B cell (primary cell): ENCODE data around the gene DENND1A. TPM values are rescaled to one million over a fixed set of nuclear protein-coding genes. Genes with fewer than 3 reads are reported as not detected.

Source experiments
- ATAC-seq: fragments of 200-7000 bp; cut with Tn5 transposase; one replicate; pipeline ENCODE4 v1.10.0; 2021; ENCODE audit warnings: low read depth, mild to moderate bottlenecking, moderate number of reproducible peaks, moderate library complexity
- CTCF ChIA-PET: fragments of 350-600 bp; sonication (Branson Sonifier 250); formaldehyde crosslinking; loops from one replicate; lab custom pipeline; 2021; ENCODE audit warnings: antibody characterized with exemption, inconsistent platforms; lab: Charles Lee
- POLR2A ChIA-PET: fragments of 350-600 bp; sonication (Branson Sonifier 250); formaldehyde crosslinking; loops from one replicate; lab custom pipeline; 2021; ENCODE audit warnings: antibody characterized with exemption; lab: Charles Lee
- DNase-seq: peaks from one replicate; pipeline ENCODE4 v3.0.0; 2013
- H2AFZ ChIP-seq: 2 replicates; pipeline ENCODE4 v1.6.1; 2012; ENCODE audit warnings: mild to moderate bottlenecking, low read depth, low read length; ENCODE audit not compliant: insufficient read depth, poor library complexity, severe bottlenecking
- H3K27ac ChIP-seq, 2 donors: 1 replicate in 1 of 2; 2 replicates in 1 of 2; pipeline ENCODE4 v1.5.1; 2012 to 2013; ENCODE audit warnings: low read length in 2 of 2, mild to moderate bottlenecking in 2 of 2, moderate library complexity in 1 of 2
- H3K27me3 ChIP-seq, 4 experiments: fragments of 200-600 bp in 1 of 4; sonication (generic) in 1 of 4; replicated peaks in 1 of 4; 1 replicate in 2 of 4; 2 replicates in 2 of 4; pipeline versions ENCODE4 v1.6.1 to v1.7.0; 2013 to 2016; ENCODE audit warnings: low read length in 3 of 4, mild to moderate bottlenecking in 2 of 4, mixed read lengths in 1 of 4, moderate library complexity in 1 of 4; ENCODE audit not compliant: insufficient read depth in 4 of 4, control insufficient read depth in 3 of 4; ENCODE audit errors: control extremely low read depth in 1 of 4
- H3K36me3 ChIP-seq, 2 experiments: replicated peaks in 1 of 2; 1 replicate in 1 of 2; 2 replicates in 1 of 2; pipeline versions ENCODE4 v1.6.1 to v1.7.1; 2013; ENCODE audit warnings: low read length in 1 of 2; ENCODE audit not compliant: insufficient read depth in 2 of 2, control insufficient read depth in 1 of 2; ENCODE audit errors: control extremely low read depth in 1 of 2, extremely low read depth in 1 of 2
- H3K4me1 ChIP-seq, 2 donors: fragments of 200-600 bp in 1 of 2; sonication (generic) in 1 of 2; 1 replicate in 1 of 2; 2 replicates in 1 of 2; pipeline versions ENCODE4 v1.5.1 to v1.6.1; 2013 to 2017; ENCODE audit warnings: low read length in 2 of 2; ENCODE audit not compliant: control insufficient read depth in 2 of 2, insufficient read depth in 2 of 2
- H3K4me2 ChIP-seq: replicated peaks from 2 replicates; pipeline ENCODE3; 2012; ENCODE audit warnings: mild to moderate bottlenecking, low read depth, low read length; ENCODE audit not compliant: poor library complexity, severe bottlenecking
- H3K4me3 ChIP-seq, 5 experiments: fragments of 200-600 bp in 1 of 5; sonication (generic) in 1 of 5; 1 replicate in 3 of 5; 2 replicates in 2 of 5; pipeline versions ENCODE4 v1.5.1 to v1.7.0; 2011 to 2016; ENCODE audit warnings: low read length in 4 of 5, mild to moderate bottlenecking in 4 of 5, low read depth in 2 of 5, control low read depth in 1 of 5, moderate library complexity in 1 of 5; ENCODE audit not compliant: insufficient read depth in 1 of 5; ENCODE audit errors: control extremely low read depth in 1 of 5, extremely low read depth in 1 of 5
- H3K79me2 ChIP-seq: fragments of 200-600 bp; sonication (generic); one replicate; pipeline ENCODE4 v1.6.0; 2016; ENCODE audit warnings: low read length; ENCODE audit not compliant: control insufficient read depth, insufficient read depth
- H3K9ac ChIP-seq: fragments of 200-600 bp; sonication (generic); 2 replicates; pipeline ENCODE4 v1.6.1; 2017; ENCODE audit warnings: mild to moderate bottlenecking, low read length, moderate library complexity
- H3K9me3 ChIP-seq, 3 donors: one replicate each; pipeline versions ENCODE4 v1.6.1 to v1.7.1; 2013; ENCODE audit warnings: low read length in 2 of 3; ENCODE audit not compliant: control insufficient read depth in 2 of 3, insufficient read depth in 1 of 3; ENCODE audit errors: control extremely low read depth in 1 of 3
- H4K20me1 ChIP-seq: 2 replicates; pipeline ENCODE4 v1.6.0; 2012; ENCODE audit warnings: mild to moderate bottlenecking, low read length; ENCODE audit not compliant: insufficient read depth, control insufficient read depth, poor library complexity, severe bottlenecking
- H3K27ac Mint-ChIP-seq: one replicate; pipeline ENCODE4 v1.8.0; 2021; ENCODE audit warnings: mixed read lengths
- H3K27me3 Mint-ChIP-seq: one replicate; pipeline ENCODE4 v1.8.0; 2021; ENCODE audit warnings: mixed read lengths
- H3K4me1 Mint-ChIP-seq: one replicate; pipeline ENCODE4 v1.8.0; 2021; ENCODE audit warnings: mixed read lengths
- H3K4me3 Mint-ChIP-seq: one replicate; pipeline ENCODE4 v1.8.0; 2021; ENCODE audit warnings: mixed read lengths
- H3K9me3 Mint-ChIP-seq: one replicate; pipeline ENCODE4 v1.8.0; 2022; ENCODE audit warnings: mixed read lengths; ENCODE audit not compliant: insufficient read depth
- CTCF ChIP-seq: fragments of 200-600 bp; IDR thresholded peaks from one replicate; pipeline ENCODE4 v1.8.0; 2022; ENCODE audit warnings: antibody characterized with exemption, mild to moderate bottlenecking
- EZH2 ChIP-seq: IDR thresholded peaks from 2 replicates; pipeline ENCODE4 v1.6.1; 2012; ENCODE audit warnings: borderline replicate concordance, low read depth, mild to moderate bottlenecking, moderate library complexity, low read length; ENCODE audit not compliant: insufficient read depth, poor library complexity, severe bottlenecking
- WGBS: methylation state at CpG from one replicate; pipeline ENCODE4 v1.1.5; 2013; ENCODE audit warnings: missing lambda C conversion rate; ENCODE audit not compliant: insufficient coverage; 5-methylcytosine and 5-hydroxymethylcytosine counted together
- intact Hi-C: fragments of 100-400 bp; cut with micrococcal nuclease; formaldehyde crosslinking; loops from one replicate; pipeline ENCODE4 v1.10.0; 2022
- polyA plus RNA-seq: library from polyadenylated mRNA; depleted of rRNA; stranded (reverse); fragments of >200 nt; gene quantifications from 2 replicates; pipeline ENCODE4 v1.2.3, GENCODE V29; 2012
- total RNA-seq, 2 donors: library from RNA; stranded (reverse); fragments of 120-200 nt in 1 of 2; gene quantifications; 1 replicate in 1 of 2; 2 replicates in 1 of 2; pipeline versions ENCODE4 v1.2.3 to v1.2.4, GENCODE V29; 2013 to 2022

Gene DENND1A
- total and polyA plus RNA-seq, 2 donors (not counting 1 experiment from before 2014, with no cell fraction given): 10.8 to 26.0 TPM

- no peaks in the 10 kb centered on the region for H3K4me1 Mint-ChIP-seq
- H3K27me3 Mint-ChIP-seq: no peaks in the 10 kb centered on the region
- Histone ChIP-seq H3K36me3 (peaks cover 0 to 23% of the 10 kb centered on the region in 2 experiments), H3K79me2 (no peaks in the 10 kb centered on the region), H3K27me3 (no peaks in the 10 kb centered on the region), H2AFZ (no peak overlapping the region), H3K9ac (no peak overlapping the region), H3K4me3 (no peak overlapping the region), H3K4me2 (no peak overlapping the region), H4K20me1 (no peaks in the 10 kb centered on the region), H3K27ac (no peak overlapping the region), H3K9me3 (peaks cover 0 to 5% (median 0%) of the 10 kb centered on the region in 3 donors), H3K4me1 (no peaks in the 10 kb centered on the region)
- DNase-seq (no peak), ATAC-seq (no peak)
- no peak for TF ChIP-seq EZH2
- ChIA-PET POLR2A (no interaction called here), CTCF (no interaction called here)
- intact Hi-C loops: no loop called here
- H3K27ac Mint-ChIP-seq: no peak overlapping the region
- H3K4me3 Mint-ChIP-seq: no peak overlapping the region
- H3K9me3 Mint-ChIP-seq: no peaks in the 10 kb centered on the region
- 91% methylated on average over 17 of the region's 22 CpGs for WGBS
Measured at GRCh38 chr9:123556464-123557435, 373.2 kb downstream of the DENND1A start.

- Mint-ChIP-seq H3K4me1 (no peaks in the 10 kb centered on the region), H3K27ac (no peak overlapping the region), H3K4me3 (no peak overlapping the region), H3K27me3 (no peaks in the 10 kb centered on the region), H3K9me3 (no peaks in the 10 kb centered on the region)
- Histone ChIP-seq H3K9ac (no peak overlapping the region), H3K27ac (no peak overlapping the region), H4K20me1 (no peaks in the 10 kb centered on the region), H3K79me2 (no peaks in the 10 kb centered on the region), H2AFZ (no peak overlapping the region), H3K36me3 (peaks cover 0 to 23% of the 10 kb centered on the region in 2 experiments), H3K4me3 (no peak overlapping the region), H3K9me3 (peaks cover 0 to 5% (median 0%) of the 10 kb centered on the region in 3 donors), H3K4me1 (no peaks in the 10 kb centered on the region), H3K4me2 (no peak overlapping the region), H3K27me3 (no peaks in the 10 kb centered on the region)
- DNase-seq: no peak
- 100% methylated on average over 3 of the region's 3 CpGs for WGBS
- intact Hi-C loops: no loop called here
- POLR2A ChIA-PET: no interaction called here
- no peak for ATAC-seq
- TF ChIP-seq CTCF: no peak
- no peak for TF ChIP-seq EZH2
- CTCF ChIA-PET: no interaction called here
Measured at GRCh38 chr9:123555646-123556045, 374.3 kb downstream of the DENND1A start.
